ENCODE measurements around the gene RAB28. TPM values are rescaled to one million over a fixed set of nuclear protein-coding genes. Genes with fewer than 3 reads are reported as not detected.

Gene RAB28
- total RNA-seq, 1 experiment from 2014 or later, result 17.1 TPM

GRCh38 chr4:13454786-13455185 lies 29.4 kb downstream of the RAB28 start:
- Mint-ChIP-seq H3K36me3 (peaks cover 13% of the 10 kb centered on the region), H3K4me3 (no peak overlapping the region), H3K4me1 (no peaks in the 10 kb centered on the region), H3K9me3 (no peaks in the 10 kb centered on the region), H3K27ac (no peak overlapping the region), H3K27me3 (ENCODE audit: low read depth) (no peaks in the 10 kb centered on the region)
- no peak for ATAC-seq
- ChIA-PET CTCF (interaction anchor here (2.6 kb wide), 1 partner anchor 24 kb away, joined by 8 read pairs; no protein-coding TSS in a partner anchor), POLR2A (no interaction called here)
- no peak for DNase-seq (ENCODE audit: low spot score)
- TF ChIP-seq SMAD4 (CRISPR knock-in tag; IDR thresholded peaks at IDR 0.05) (no peak), TEAD4 (CRISPR knock-in tag; IDR thresholded peaks at IDR 0.05) (no peak), ATF2 (CRISPR knock-in tag; IDR thresholded peaks at IDR 0.05; ENCODE audit: borderline replicate concordance, low read depth) (no peak), ATF3 (CRISPR knock-in tag; conservative IDR thresholded peaks at IDR 0.05) (no peak), CDX4 (CRISPR knock-in tag; IDR thresholded peaks at IDR 0.05; ENCODE audit: borderline replicate concordance) (no peak), ZBTB43 (CRISPR knock-in tag; IDR thresholded peaks at IDR 0.05) (no peak), ZNF396 (CRISPR knock-in tag; IDR thresholded peaks at IDR 0.05; ENCODE audit: borderline replicate concordance) (no peak), NFYB (CRISPR knock-in tag; conservative IDR thresholded peaks at IDR 0.05; ENCODE audit: low read depth) (no peak), MXD4 (CRISPR knock-in tag; IDR thresholded peaks at IDR 0.05; ENCODE audit: borderline replicate concordance) (no peak), SMAD3 (CRISPR knock-in tag; IDR thresholded peaks at IDR 0.05; ENCODE audit: borderline replicate concordance) (no peak), PRDM15 (CRISPR knock-in tag; IDR thresholded peaks at IDR 0.05) (no peak), ZNF121 (CRISPR knock-in tag; IDR thresholded peaks at IDR 0.05) (no peak)

GRCh38 chr4:13452927-13453579 lies 31.1 kb downstream of the RAB28 start:
- H3K4me3 Mint-ChIP-seq, result no peak overlapping the region
- peaks cover 13% of the 10 kb centered on the region for H3K36me3 Mint-ChIP-seq
- POLR2A ChIA-PET, result no interaction called here
- H3K27me3 Mint-ChIP-seq (ENCODE audit: low read depth), result no peaks in the 10 kb centered on the region
- ATAC-seq, result no peak
- no peak for DNase-seq (ENCODE audit: low spot score)
- peaks cover 11% of the 10 kb centered on the region for H3K4me1 Mint-ChIP-seq
- no peaks in the 10 kb centered on the region for H3K9me3 Mint-ChIP-seq
- H3K27ac Mint-ChIP-seq, result no peak overlapping the region
- CTCF ChIA-PET, result no interaction called here
- TF ChIP-seq ZNF532 (CRISPR knock-in tag; IDR thresholded peaks at IDR 0.05; ENCODE audit: borderline replicate concordance) (no peak), ZNF416 (CRISPR knock-in tag; IDR thresholded peaks at IDR 0.05) (no peak), ZBTB43 (CRISPR knock-in tag; IDR thresholded peaks at IDR 0.05) (no peak), ZNF121 (CRISPR knock-in tag; IDR thresholded peaks at IDR 0.05) (no peak), ZNF138 (CRISPR knock-in tag; conservative IDR thresholded peaks at IDR 0.05) (no peak), EMX1 (CRISPR knock-in tag; IDR thresholded peaks at IDR 0.05) (no peak), STAT6 (CRISPR knock-in tag; conservative IDR thresholded peaks at IDR 0.05; ENCODE audit: low read depth) (no peak)
